H1 (cell line): ENCODE measurements around the gene NHLRC2. TPM values are rescaled to one million over a fixed set of nuclear protein-coding genes. Genes with fewer than 3 reads are reported as not detected.

Source experiments
- CTCF ChIA-PET: fragments of 300-600 bp; sonication (Branson Sonifier 250); formaldehyde crosslinking; loops from one replicate; lab custom pipeline; 2021; ENCODE audit not compliant: partially characterized antibody; lab: Charles Lee
- POLR2A ChIA-PET: fragments of 300-600 bp; sonication (Branson Sonifier 250); formaldehyde crosslinking; loops from one replicate; lab custom pipeline; 2021; ENCODE audit warnings: inconsistent platforms; ENCODE audit not compliant: partially characterized antibody; lab: Charles Lee
- DNase-seq, 2 experiments: peaks; one replicate each; pipeline versions ENCODE4 v3.0.0 to v3.0.0-alpha.2; 2010 to 2022; ENCODE audit warnings: low spot score in 2 of 2, low read depth in 1 of 2, mixed read lengths in 1 of 2
- FAIRE-seq: peaks from 2 replicates; lab custom pipeline; 2011; peaks lifted over from hg19 to GRCh38; lab: Jason Lieb, UNC
- H2AFZ ChIP-seq: 2 replicates; pipeline ENCODE4 v1.8.1; 2012; ENCODE audit warnings: low read length, inconsistent platforms
- H2AK5ac ChIP-seq: 2 replicates; pipeline ENCODE4 v1.6.1; 2013; ENCODE audit warnings: low read depth, low read length
- H2BK120ac ChIP-seq: replicated peaks from 2 replicates; pipeline ENCODE3; 2013; ENCODE audit warnings: low read depth, low read length, inconsistent platforms
- H2BK12ac ChIP-seq: 2 replicates; pipeline ENCODE4 v1.6.1; 2013; ENCODE audit warnings: low read depth, low read length
- H2BK15ac ChIP-seq: 2 replicates; pipeline ENCODE4 v1.6.1; 2013; ENCODE audit warnings: low read length
- H2BK20ac ChIP-seq: 2 replicates; pipeline ENCODE4 v1.6.1; 2013; ENCODE audit warnings: low read length
- H2BK5ac ChIP-seq: 2 replicates; pipeline ENCODE4 v1.6.1; 2013; ENCODE audit warnings: low read depth, low read length
- H3K14ac ChIP-seq: 2 replicates; pipeline ENCODE4 v1.6.1; 2013; ENCODE audit warnings: inconsistent platforms; ENCODE audit not compliant: insufficient read length
- H3K18ac ChIP-seq: 2 replicates; pipeline ENCODE4 v1.6.1; 2013; ENCODE audit warnings: low read length; ENCODE audit errors: extremely low read depth
- H3K23ac ChIP-seq: 2 replicates; pipeline ENCODE4 v1.6.1; 2013; ENCODE audit warnings: inconsistent platforms; ENCODE audit not compliant: insufficient read length
- H3K23me2 ChIP-seq: 2 replicates; pipeline ENCODE4 v1.6.1; 2013; ENCODE audit warnings: low read depth, low read length
- H3K27ac ChIP-seq: 2 replicates; pipeline ENCODE4 v1.6.1; 2011; ENCODE audit warnings: low read depth, low read length, inconsistent platforms
- H3K27me3 ChIP-seq, 4 experiments: replicated peaks in 1 of 4; 1 replicate in 1 of 4; 2 replicates in 3 of 4; pipeline versions ENCODE4 v1.6.1 to v1.8.1; 2011 to 2013; ENCODE audit warnings: low read length in 3 of 4, mild to moderate bottlenecking in 3 of 4, inconsistent platforms in 2 of 4, mixed read lengths in 2 of 4, moderate library complexity in 1 of 4; ENCODE audit not compliant: control insufficient read depth in 3 of 4, insufficient read depth in 3 of 4; ENCODE audit errors: extremely low read depth in 1 of 4
- H3K36me3 ChIP-seq, 4 experiments: 2 replicates each; pipeline versions ENCODE4 v1.6.1 to v1.8.1; 2011 to 2013; ENCODE audit warnings: mild to moderate bottlenecking in 4 of 4, low read length in 3 of 4, moderate library complexity in 2 of 4, control low read depth in 1 of 4, inconsistent platforms in 1 of 4; ENCODE audit not compliant: insufficient read depth in 4 of 4, control insufficient read depth in 2 of 4
- H3K4ac ChIP-seq: replicated peaks from 2 replicates; pipeline ENCODE3; 2013; ENCODE audit warnings: low read length, low read depth, mixed read lengths, inconsistent platforms; ENCODE audit not compliant: insufficient read length
- H3K4me1 ChIP-seq, 4 experiments: replicated peaks in 1 of 4; 1 replicate in 1 of 4; 2 replicates in 3 of 4; pipeline versions ENCODE4 v1.6.1 to v1.8.1; 2011 to 2013; ENCODE audit warnings: low read length in 3 of 4, inconsistent platforms in 2 of 4, mixed read lengths in 1 of 4; ENCODE audit not compliant: insufficient read depth in 4 of 4, control insufficient read depth in 3 of 4
- H3K4me2 ChIP-seq, 2 experiments: 2 replicates each; pipeline versions ENCODE4 v1.6.1 to v1.8.1; 2011 to 2013; ENCODE audit warnings: low read depth in 2 of 2, low read length in 2 of 2, control low read depth in 1 of 2, inconsistent platforms in 1 of 2, mild to moderate bottlenecking in 1 of 2; ENCODE audit not compliant: insufficient read depth in 1 of 2
- H3K4me3 ChIP-seq, 4 experiments: fragments of 200-600, 300-600 bp in 1 of 4; sonication (generic), shearing (Covaris generic), sonication (Bioruptor Twin) in 1 of 4; 2 replicates each; pipeline versions ENCODE4 v1.5.1 to v1.8.1; 2011 to 2016; ENCODE audit warnings: low read length in 4 of 4, low read depth in 3 of 4, control low read depth in 2 of 4, inconsistent platforms in 2 of 4, mild to moderate bottlenecking in 2 of 4, mixed read lengths in 1 of 4, moderate library complexity in 1 of 4; ENCODE audit not compliant: insufficient read depth in 2 of 4; ENCODE audit errors: extremely low read depth in 1 of 4
- H3K56ac ChIP-seq: replicated peaks from 2 replicates; pipeline ENCODE3; 2013; ENCODE audit warnings: low read depth, mild to moderate bottlenecking, mixed read lengths, low read length, inconsistent platforms; ENCODE audit not compliant: insufficient read length
- H3K79me1 ChIP-seq: 2 replicates; pipeline ENCODE4 v1.6.1; 2013; ENCODE audit warnings: low read depth, low read length, control low read depth
- H3K79me2 ChIP-seq, 2 experiments: 2 replicates each; pipeline versions ENCODE4 v1.6.1 to v1.8.1; 2012 to 2013; ENCODE audit warnings: low read length in 2 of 2, mild to moderate bottlenecking in 2 of 2, inconsistent platforms in 1 of 2; ENCODE audit not compliant: insufficient read depth in 2 of 2, control insufficient read depth in 1 of 2
- H3K9ac ChIP-seq, 4 experiments: replicated peaks in 1 of 4; 1 replicate in 1 of 4; 2 replicates in 3 of 4; pipeline versions ENCODE4 v1.6.1 to v1.8.1; 2011 to 2013; ENCODE audit warnings: low read depth in 3 of 4, low read length in 3 of 4, control low read depth in 2 of 4, mild to moderate bottlenecking in 2 of 4, moderate library complexity in 2 of 4, inconsistent platforms in 1 of 4; ENCODE audit errors: extremely low read depth in 1 of 4
- H3K9me3 ChIP-seq, 2 experiments: 2 replicates each; pipeline versions ENCODE4 v1.6.1 to v1.8.1; 2012 to 2013; ENCODE audit warnings: mild to moderate bottlenecking in 2 of 2, moderate library complexity in 2 of 2, control low read depth in 1 of 2, inconsistent platforms in 1 of 2, low read depth in 1 of 2, low read length in 1 of 2, mixed read lengths in 1 of 2; ENCODE audit not compliant: insufficient read depth in 2 of 2
- H4K20me1 ChIP-seq, 2 experiments: replicated peaks in 1 of 2; 2 replicates each; pipeline versions ENCODE3 to v1.8.1; 2011 to 2013; ENCODE audit warnings: inconsistent platforms in 2 of 2, low read length in 2 of 2, mild to moderate bottlenecking in 1 of 2; ENCODE audit not compliant: insufficient read depth in 2 of 2, control insufficient read depth in 1 of 2
- H4K5ac ChIP-seq: 2 replicates; pipeline ENCODE4 v1.6.1; 2013; ENCODE audit warnings: low read length, low read depth, mixed read lengths, inconsistent platforms; ENCODE audit not compliant: insufficient read length
- H4K8ac ChIP-seq: 2 replicates; pipeline ENCODE4 v1.8.0; 2013; ENCODE audit warnings: mild to moderate bottlenecking, moderate library complexity, low read length, inconsistent platforms; ENCODE audit not compliant: insufficient read depth; ENCODE audit errors: extremely low read depth
- H4K91ac ChIP-seq: replicated peaks from 2 replicates; pipeline ENCODE3; 2013; ENCODE audit warnings: low read length, mixed read lengths, inconsistent platforms; ENCODE audit not compliant: insufficient read length
- CEBPB ChIP-seq: IDR thresholded peaks from 2 replicates; pipeline ENCODE4 v1.6.1; 2012; ENCODE audit warnings: low read depth, low read length
- FOSL1 ChIP-seq: IDR thresholded peaks from 2 replicates; pipeline ENCODE4 v1.6.1; 2011; ENCODE audit warnings: mild to moderate bottlenecking, low read depth, low read length, moderate library complexity; ENCODE audit not compliant: insufficient read depth
- GABPA ChIP-seq: IDR thresholded peaks from 2 replicates; pipeline ENCODE4 v1.6.1; 2011; ENCODE audit warnings: mild to moderate bottlenecking, low read length, moderate library complexity, borderline replicate concordance; ENCODE audit not compliant: insufficient read depth
- JUND ChIP-seq: IDR thresholded peaks from 2 replicates; pipeline ENCODE4 v1.6.1; 2011; ENCODE audit warnings: mild to moderate bottlenecking, improper control_type of control experiment, low read length
- MAX ChIP-seq: IDR thresholded peaks from 2 replicates; pipeline ENCODE4 v1.6.1; 2012; ENCODE audit warnings: inconsistent platforms
- RBBP5 ChIP-seq: IDR thresholded peaks from 2 replicates; pipeline ENCODE4 v1.7.1; 2012; ENCODE audit warnings: low read depth, mild to moderate bottlenecking, inconsistent platforms, low read length, moderate library complexity, borderline replicate concordance
- RFX5 ChIP-seq: IDR thresholded peaks from 2 replicates; pipeline ENCODE4 v1.6.1; 2011; ENCODE audit warnings: low read depth, low read length, improper control_type of control experiment, borderline replicate concordance
- SIRT6 ChIP-seq: IDR thresholded peaks from one replicate; pipeline ENCODE4 v1.7.1; 2012; ENCODE audit warnings: low read length, inconsistent platforms
- SP1 ChIP-seq: IDR thresholded peaks from 2 replicates; pipeline ENCODE4 v1.6.1; 2011; ENCODE audit warnings: low read depth, low read length
- SP2 ChIP-seq: IDR thresholded peaks from 2 replicates; pipeline ENCODE4 v1.6.1; 2012; ENCODE audit warnings: mild to moderate bottlenecking, low read length, inconsistent platforms
- SP4 ChIP-seq: IDR thresholded peaks from 2 replicates; pipeline ENCODE4 v1.6.1; 2012; ENCODE audit warnings: low read length, inconsistent platforms
- SRF ChIP-seq: IDR thresholded peaks from 2 replicates; pipeline ENCODE4 v1.6.1; 2011; ENCODE audit warnings: mild to moderate bottlenecking, low read depth, low read length, moderate library complexity
- TAF1 ChIP-seq: IDR thresholded peaks from 2 replicates; pipeline ENCODE4 v1.6.1; 2011; ENCODE audit warnings: mild to moderate bottlenecking, low read depth, low read length
- YY1 ChIP-seq: IDR thresholded peaks from 2 replicates; pipeline ENCODE4 v1.6.1; 2011; ENCODE audit warnings: low read depth, mild to moderate bottlenecking, low read length
- WGBS, 2 experiments: shearing (Covaris generic) in 1 of 2; methylation state at CpG; one replicate each; pipeline versions ENCODE4 v1.1.6 to v1.1.7; 2013 to 2015; ENCODE audit warnings: low lambda C conversion rate in 2 of 2, mixed read lengths in 2 of 2, inconsistent platforms in 1 of 2, low coverage in 1 of 2, missing lambda C conversion rate in 1 of 2; ENCODE audit not compliant: insufficient replicate concordance in 2 of 2, insufficient coverage in 1 of 2, insufficient read length in 1 of 2; ENCODE audit errors: extremely low coverage in 1 of 2, missing lambda C conversion rate in 1 of 2; 5-methylcytosine and 5-hydroxymethylcytosine counted together
- polyA plus RNA-seq, 7 experiments: library from polyadenylated mRNA; depleted of rRNA in 3 of 7; stranded (reverse) in 5 of 7; unstranded in 2 of 7; fragments of >200 nt in 5 of 7; fragments of 200-250 nt in 2 of 7; gene quantifications; 1 replicate in 5 of 7; 2 replicates in 1 of 7; 4 replicates in 1 of 7; pipeline versions ENCODE4 v1.2.1 to v1.2.3, GENCODE V29; 2011 to 2013; ENCODE audit warnings: missing spikeins in 2 of 7, mixed read lengths in 2 of 7
- total RNA-seq: library from RNA; stranded (reverse); fragmentation: NEBNext Ultra II Directional; extraction: Animal tissue kit (Norgen Biotek cat#: 25700); gene quantifications from 2 replicates; pipeline ENCODE4 v1.2.1, GENCODE V29; 2021
- TF ChIP-seq, protein P1 (sequence below): IDR thresholded peaks from 2 replicates; pipeline ENCODE4 v1.6.1; 2012; ENCODE audit warnings: inconsistent platforms

Gene NHLRC2
- total and polyA plus RNA-seq, 2 of the 8 experiments (the other 6 are each of a cell fraction or from before 2014, with no cell fraction given), result 4.9 to 25.6 TPM

- no peak overlapping the region for H3K9ac ChIP-seq
- TF ChIP-seq RFX5 (no peak), YY1 (no peak), SP4 (no peak), JUND (no peak), SP2 (no peak), SRF (no peak), SIRT6 (no peak), MAX (no peak), CEBPB (no peak), SP1 (no peak), TAF1 (no peak), FOSL1 (no peak), GABPA (no peak), RBBP5 (no peak)
- TF ChIP-seq, protein P1, sequence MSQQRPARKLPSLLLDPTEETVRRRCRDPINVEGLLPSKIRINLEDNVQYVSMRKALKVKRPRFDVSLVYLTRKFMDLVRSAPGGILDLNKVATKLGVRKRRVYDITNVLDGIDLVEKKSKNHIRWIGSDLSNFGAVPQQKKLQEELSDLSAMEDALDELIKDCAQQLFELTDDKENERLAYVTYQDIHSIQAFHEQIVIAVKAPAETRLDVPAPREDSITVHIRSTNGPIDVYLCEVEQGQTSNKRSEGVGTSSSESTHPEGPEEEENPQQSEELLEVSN, result no peak
Observed at GRCh38 chr10:113889911-113890310, 35.5 kb downstream of the NHLRC2 start.

More at GRCh38 chr10:113889911-113890310, 35.5 kb downstream of the NHLRC2 start:
- H3K4ac ChIP-seq, result no peak overlapping the region
- no peak overlapping the region for H2BK20ac ChIP-seq
- H3K23me2 ChIP-seq, result no peaks in the 10 kb centered on the region
- no peaks in the 10 kb centered on the region for H3K4me1 ChIP-seq
- H3K36me3 ChIP-seq, result peaks cover 0 to 17% (median 5%) of the 10 kb centered on the region in 4 experiments; a peak in 2 of 8 replicates
- no peak overlapping the region for H2AFZ ChIP-seq
- H2BK120ac ChIP-seq, result no peak overlapping the region
- ChIA-PET CTCF (no interaction called here), POLR2A (no interaction called here)
- H4K8ac ChIP-seq, result no peak overlapping the region
- H3K18ac ChIP-seq, result no peak overlapping the region
- no peak overlapping the region for H4K5ac ChIP-seq
- H3K9me3 ChIP-seq, result no peaks in the 10 kb centered on the region
- peaks cover 0 to 4% of the 10 kb centered on the region in 2 experiments; a peak in 2 of 4 replicates for H3K79me2 ChIP-seq
- DNase-seq, result no peak
- no peak overlapping the region for H2AK5ac ChIP-seq
- peaks cover 0 to 2% of the 10 kb centered on the region in 2 experiments for H4K20me1 ChIP-seq
- no peak for FAIRE-seq
- H2BK12ac ChIP-seq, result no peak overlapping the region
- no peaks in the 10 kb centered on the region for H3K79me1 ChIP-seq
- H3K23ac ChIP-seq, result no peak overlapping the region
- no peaks in the 10 kb centered on the region for H3K27me3 ChIP-seq
- H3K14ac ChIP-seq, result no peak overlapping the region
- no peak overlapping the region for H3K27ac ChIP-seq
- H3K56ac ChIP-seq, result no peak overlapping the region
- H2BK5ac ChIP-seq, result no peak overlapping the region
- H3K4me2 ChIP-seq, result no peak overlapping the region
- no peak overlapping the region for H4K91ac ChIP-seq
- WGBS, 2 experiments, result 87% methylated on average over 2 of the region's 2 CpGs; no CpG with 5 or more reads in 1 of the 2 experiments
- H2BK15ac ChIP-seq, result no peak overlapping the region
- no peak overlapping the region for H3K4me3 ChIP-seq
